Common myeloid progenitor, CD34-positive (primary cell): ENCODE measurements around the gene ABLIM2.
A peak's percentile ranks its signal among the peaks of the same experiment; 100 is the strongest.

Experiments used
- CTCF ChIA-PET: fragments of 350-600 bp; sonication (Branson Sonifier 250); formaldehyde crosslinking; loops from one replicate; lab custom pipeline; 2021; ENCODE audit warnings: antibody characterized with exemption; lab: Charles Lee
- POLR2A ChIA-PET: fragments of 350-600 bp; sonication (Branson Sonifier 250); formaldehyde crosslinking; loops from one replicate; lab custom pipeline; 2021; ENCODE audit warnings: antibody characterized with exemption; lab: Charles Lee
- DNase-seq, 3 donors: peaks; one replicate each; pipeline versions ENCODE4 v3.0.0 to v3.0.0-alpha.2; 2013
- H3K27ac ChIP-seq, 2 experiments: 1 replicate in 1 of 2; 2 replicates in 1 of 2; pipeline ENCODE4 v1.7.0; 2013; ENCODE audit warnings: inconsistent platforms in 2 of 2, low read length in 2 of 2, mild to moderate bottlenecking in 2 of 2, low read depth in 1 of 2, moderate library complexity in 1 of 2; ENCODE audit not compliant: severe bottlenecking in 2 of 2, insufficient read depth in 1 of 2, poor library complexity in 1 of 2
- H3K27me3 ChIP-seq, 5 experiments: replicated peaks in 2 of 5; 1 replicate in 3 of 5; 2 replicates in 2 of 5; pipeline versions ENCODE4 v1.6.1 to v1.7.0; 2013; ENCODE audit warnings: low read length in 4 of 5, mild to moderate bottlenecking in 2 of 5, moderate library complexity in 2 of 5, inconsistent platforms in 1 of 5; ENCODE audit not compliant: insufficient read depth in 5 of 5, control insufficient read depth in 4 of 5
- H3K36me3 ChIP-seq, 4 experiments: 1 replicate in 2 of 4; 2 replicates in 2 of 4; pipeline versions ENCODE4 v1.6.1 to v1.7.0; 2013; ENCODE audit warnings: low read length in 3 of 4, control low read depth in 1 of 4, mild to moderate bottlenecking in 1 of 4; ENCODE audit not compliant: control insufficient read depth in 4 of 4, insufficient read depth in 4 of 4
- H3K4me1 ChIP-seq, 4 experiments: 1 replicate in 3 of 4; 2 replicates in 1 of 4; pipeline versions ENCODE4 v1.6.1 to v1.7.1; 2013; ENCODE audit warnings: low read length in 3 of 4, mild to moderate bottlenecking in 3 of 4, control low read depth in 1 of 4, inconsistent platforms in 1 of 4, moderate library complexity in 1 of 4; ENCODE audit not compliant: control insufficient read depth in 4 of 4, insufficient read depth in 4 of 4; ENCODE audit errors: control extremely low read depth in 1 of 4
- H3K4me3 ChIP-seq, 7 experiments: 1 replicate in 4 of 7; 2 replicates in 3 of 7; pipeline versions ENCODE4 v1.5.1 to v1.7.0; 2013; ENCODE audit warnings: mild to moderate bottlenecking in 7 of 7, low read length in 6 of 7, moderate library complexity in 6 of 7, inconsistent platforms in 2 of 7, low read depth in 2 of 7, control low read depth in 1 of 7; ENCODE audit not compliant: insufficient read depth in 4 of 7, control insufficient read depth in 1 of 7; ENCODE audit errors: extremely low read depth in 1 of 7
- H3K9me3 ChIP-seq, 5 experiments: 1 replicate in 4 of 5; 2 replicates in 1 of 5; pipeline versions ENCODE4 v1.6.1 to v1.7.1; 2013; ENCODE audit warnings: low read length in 4 of 5, mild to moderate bottlenecking in 2 of 5, inconsistent platforms in 1 of 5, low read depth in 1 of 5, moderate library complexity in 1 of 5; ENCODE audit not compliant: control insufficient read depth in 4 of 5, insufficient read depth in 2 of 5; ENCODE audit errors: control extremely low read depth in 1 of 5
- WGBS: methylation state at CpG from one replicate; pipeline ENCODE4 v1.1.5; 2013; ENCODE audit not compliant: insufficient coverage; 5-methylcytosine and 5-hydroxymethylcytosine counted together

ABLIM2 gene

GRCh38 chr4:8130346-8131066 is 28.1 kb downstream of the ABLIM2 start:
- peaks cover 0 to 49% (median 6%) of the 10 kb centered on the region in 5 experiments for H3K27me3 ChIP-seq
- CTCF ChIA-PET, result no interaction called here
- DNase-seq, result no peak
- WGBS, result 89% methylated on average over 14 of the region's 18 CpGs
- POLR2A ChIA-PET, result no interaction called here
- no peaks in the 10 kb centered on the region for H3K36me3 ChIP-seq
- H3K4me1 ChIP-seq, result peaks cover 0 to 6% (median 3%) of the 10 kb centered on the region in 4 experiments
- H3K9me3 ChIP-seq, result peaks cover 0 to 7% (median 0%) of the 10 kb centered on the region in 5 experiments
- H3K27ac ChIP-seq, result no peak overlapping the region
- no peak overlapping the region for H3K4me3 ChIP-seq

GRCh38 chr4:8129785-8130184 is 28.8 kb downstream of the ABLIM2 start:
- no peak overlapping the region for H3K4me3 ChIP-seq
- peaks cover 0 to 6% (median 3%) of the 10 kb centered on the region in 4 experiments for H3K4me1 ChIP-seq
- DNase-seq, result no peak
- ChIA-PET CTCF (no interaction called here), POLR2A (no interaction called here)
- WGBS, result 94% methylated on average over 6 of the region's 6 CpGs
- peaks cover 0 to 46% (median 3%) of the 10 kb centered on the region in 5 experiments for H3K27me3 ChIP-seq
- no peak overlapping the region for H3K27ac ChIP-seq
- no peaks in the 10 kb centered on the region for H3K36me3 ChIP-seq
- H3K9me3 ChIP-seq, result peaks cover 0 to 7% (median 0%) of the 10 kb centered on the region in 5 experiments

GRCh38 chr4:8129136-8129535 is 29.5 kb downstream of the ABLIM2 start:
- peaks cover 0 to 5% (median 0%) of the 10 kb centered on the region in 5 experiments for H3K9me3 ChIP-seq
- peaks cover 0 to 6% (median 3%) of the 10 kb centered on the region in 4 experiments for H3K4me1 ChIP-seq
- CTCF ChIA-PET, result no interaction called here
- DNase-seq, result peak in 2 of 3 donors; percentile 37 to 42
- no peak overlapping the region for H3K4me3 ChIP-seq
- POLR2A ChIA-PET, result no interaction called here
- WGBS, result 67% methylated on average over 1 of the region's 11 CpGs
- H3K27me3 ChIP-seq, result peaks cover 0 to 42% (median 6%) of the 10 kb centered on the region in 5 experiments
- H3K27ac ChIP-seq, result no peak overlapping the region
- no peaks in the 10 kb centered on the region for H3K36me3 ChIP-seq

DNA sequence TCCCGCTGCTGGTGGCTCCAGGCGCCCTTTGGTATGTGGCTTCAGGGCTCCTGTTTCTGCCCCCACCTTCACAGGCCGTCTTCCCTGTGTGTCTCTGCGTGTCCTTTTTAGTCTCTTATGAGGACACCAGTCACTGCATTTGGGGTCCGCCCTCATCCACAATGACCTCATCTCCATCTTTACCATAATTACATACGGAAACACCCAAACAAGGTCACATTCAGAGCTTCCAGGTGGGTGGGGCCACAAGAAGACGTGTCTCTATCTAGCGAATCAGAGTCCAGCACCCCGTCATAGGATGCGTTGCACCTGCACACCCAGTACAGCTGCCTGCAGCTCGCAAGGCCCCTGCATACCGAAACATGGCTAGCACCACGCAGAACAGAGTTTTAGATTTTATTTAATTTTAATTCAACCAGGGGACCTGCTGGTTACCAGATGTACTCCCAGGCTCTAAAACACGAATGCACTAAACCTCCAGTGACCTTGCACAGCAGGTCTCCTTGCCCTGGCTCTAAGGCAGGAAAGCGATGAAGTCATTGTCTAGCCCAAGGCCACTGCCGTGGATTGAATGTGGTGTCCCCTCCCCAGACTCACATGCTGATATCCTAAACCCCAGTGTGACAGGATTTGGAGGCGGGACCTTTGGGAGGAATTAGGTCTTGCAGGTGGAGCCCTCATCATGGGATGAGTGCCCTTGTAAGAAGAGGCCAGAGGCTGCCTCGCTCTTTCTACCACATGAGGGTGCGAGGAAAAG is 30.3 kb downstream of the ABLIM2 start:
- H3K27me3 ChIP-seq, result peaks cover 0 to 39% (median 7%) of the 10 kb centered on the region in 5 experiments
- H3K27ac ChIP-seq, result no peak overlapping the region
- WGBS, result 82% methylated on average over 18 of the region's 19 CpGs
- no peaks in the 10 kb centered on the region for H3K9me3 ChIP-seq
- no peak for DNase-seq
- no peak overlapping the region for H3K4me3 ChIP-seq
- ChIA-PET POLR2A (no interaction called here), CTCF (no interaction called here)
- no peaks in the 10 kb centered on the region for H3K36me3 ChIP-seq
- peaks cover 0 to 6% (median 3%) of the 10 kb centered on the region in 4 experiments for H3K4me1 ChIP-seq

DNA sequence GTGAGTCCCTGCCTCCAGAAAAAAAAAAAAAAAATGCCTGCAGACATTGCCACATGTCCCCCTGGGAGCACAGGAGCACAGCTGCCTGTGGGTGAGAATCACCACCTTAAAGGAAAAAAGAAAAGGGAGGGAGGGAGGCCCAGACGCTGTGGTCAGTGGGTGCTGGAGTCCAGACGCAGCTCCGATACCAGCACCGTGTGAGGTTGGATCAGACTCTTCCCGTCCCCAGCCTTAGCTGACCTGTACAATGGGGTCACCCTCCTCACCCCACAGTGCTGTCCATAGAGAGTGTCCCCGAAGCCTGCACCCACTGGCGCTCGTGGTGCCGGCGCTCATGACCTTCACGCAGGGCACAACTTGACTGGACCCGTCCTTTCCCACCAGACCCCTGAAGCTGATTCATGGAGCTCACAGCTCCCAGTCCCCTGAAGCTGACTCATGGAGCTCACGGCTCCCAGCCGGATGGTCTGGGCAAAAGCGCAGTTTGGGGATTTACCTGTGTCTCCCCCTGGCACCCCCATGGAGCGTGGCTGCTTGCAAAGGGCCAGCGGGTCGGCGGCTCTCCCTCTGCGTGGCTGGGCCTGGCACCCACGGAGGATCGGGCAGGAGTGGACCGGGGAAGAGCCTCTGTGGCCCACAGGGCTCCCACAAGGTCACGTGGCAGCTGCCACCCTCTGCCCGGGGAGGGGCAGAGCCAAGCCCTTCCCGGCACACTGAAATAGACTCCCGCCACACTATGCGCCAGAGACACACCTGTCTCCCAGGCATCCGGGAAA is 31.4 kb downstream of the ABLIM2 start:
- DNase-seq, result no peak
- Histone ChIP-seq H3K4me1 (peaks cover 0 to 6% (median 3%) of the 10 kb centered on the region in 4 experiments), H3K4me3 (no peak overlapping the region), H3K9me3 (no peaks in the 10 kb centered on the region), H3K27ac (no peak overlapping the region), H3K36me3 (no peaks in the 10 kb centered on the region), H3K27me3 (peaks cover 0 to 40% (median 8%) of the 10 kb centered on the region in 5 experiments)
- ChIA-PET POLR2A (no interaction called here), CTCF (no interaction called here)
- WGBS, result 91% methylated on average over 21 of the region's 29 CpGs

DNA sequence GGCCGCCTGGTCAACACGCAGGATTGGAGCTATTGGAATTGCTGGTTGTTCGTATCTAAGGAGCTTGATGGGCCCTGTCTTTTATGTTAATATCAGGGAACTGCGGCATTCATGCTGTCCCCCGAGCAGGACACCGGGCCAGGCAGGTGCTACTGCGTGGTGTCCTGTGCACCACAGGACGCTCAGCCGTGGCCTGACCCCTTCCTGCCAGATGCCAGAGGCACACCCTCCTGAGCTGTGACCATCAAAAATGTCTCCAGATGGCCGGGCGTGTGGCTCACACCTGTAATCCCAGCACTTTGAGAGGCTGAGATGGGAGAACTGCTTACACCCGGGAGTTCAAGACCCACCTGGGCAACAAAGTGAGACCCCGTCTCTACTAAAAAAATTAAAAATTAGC is 32.1 kb downstream of the ABLIM2 start:
- 93% methylated on average over 11 of the region's 13 CpGs for WGBS
- no peaks in the 10 kb centered on the region for H3K9me3 ChIP-seq
- H3K36me3 ChIP-seq, result no peaks in the 10 kb centered on the region
- H3K27ac ChIP-seq, result no peak overlapping the region
- no peak for DNase-seq
- CTCF ChIA-PET, result no interaction called here
- H3K4me3 ChIP-seq, result no peak overlapping the region
- POLR2A ChIA-PET, result no interaction called here
- H3K4me1 ChIP-seq, result peaks cover 0 to 6% (median 3%) of the 10 kb centered on the region in 4 experiments
- H3K27me3 ChIP-seq, result peaks cover 0 to 46% (median 8%) of the 10 kb centered on the region in 5 experiments
